Esophagus muscularis mucosa (tissue), 3 donors: ENCODE results near the gene KRTAP5-8.

Experiments used
- POLR2A ChIP-seq: fragments of 450-650 bp; IDR thresholded peaks from one replicate; pipeline ENCODE4 v1.6.1; 2017; ENCODE audit warnings: antibody characterized with exemption, moderate library complexity, mild to moderate bottlenecking, low read depth
- TF ChIP-seq, protein P1 (sequence below), 3 experiments: fragments of 200-600 bp in 2 of 3; fragments of 450-650 bp in 1 of 3; sonication (generic) in 2 of 3; IDR thresholded peaks; one replicate each; pipeline ENCODE4 v1.5.1; 2017 to 2019; ENCODE audit warnings: antibody characterized with exemption in 3 of 3, mild to moderate bottlenecking in 2 of 3, moderate library complexity in 1 of 3

DNA sequence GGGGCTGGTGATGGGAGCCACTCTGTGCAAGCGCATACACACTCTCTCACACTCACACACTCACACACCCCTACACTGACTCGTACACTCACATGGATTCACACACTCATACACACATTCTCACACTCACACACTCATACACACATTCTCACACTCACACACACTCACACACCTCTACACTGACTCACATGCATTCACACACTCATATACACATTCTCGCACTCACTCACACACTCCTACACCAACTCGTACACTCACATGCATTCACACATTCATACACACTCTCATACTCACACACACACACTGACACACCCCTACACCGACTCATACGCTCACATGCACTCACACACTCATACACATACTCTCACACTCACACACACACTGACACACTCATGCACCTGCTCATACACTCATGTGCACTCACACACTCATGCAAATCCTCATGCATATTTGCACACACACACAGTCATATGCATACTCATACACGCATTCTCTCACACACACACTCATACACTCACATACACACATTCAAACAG lies 39.7 kb downstream of the KRTAP5-8 start:
- no peak for TF ChIP-seq POLR2A
- TF ChIP-seq, protein P1, sequence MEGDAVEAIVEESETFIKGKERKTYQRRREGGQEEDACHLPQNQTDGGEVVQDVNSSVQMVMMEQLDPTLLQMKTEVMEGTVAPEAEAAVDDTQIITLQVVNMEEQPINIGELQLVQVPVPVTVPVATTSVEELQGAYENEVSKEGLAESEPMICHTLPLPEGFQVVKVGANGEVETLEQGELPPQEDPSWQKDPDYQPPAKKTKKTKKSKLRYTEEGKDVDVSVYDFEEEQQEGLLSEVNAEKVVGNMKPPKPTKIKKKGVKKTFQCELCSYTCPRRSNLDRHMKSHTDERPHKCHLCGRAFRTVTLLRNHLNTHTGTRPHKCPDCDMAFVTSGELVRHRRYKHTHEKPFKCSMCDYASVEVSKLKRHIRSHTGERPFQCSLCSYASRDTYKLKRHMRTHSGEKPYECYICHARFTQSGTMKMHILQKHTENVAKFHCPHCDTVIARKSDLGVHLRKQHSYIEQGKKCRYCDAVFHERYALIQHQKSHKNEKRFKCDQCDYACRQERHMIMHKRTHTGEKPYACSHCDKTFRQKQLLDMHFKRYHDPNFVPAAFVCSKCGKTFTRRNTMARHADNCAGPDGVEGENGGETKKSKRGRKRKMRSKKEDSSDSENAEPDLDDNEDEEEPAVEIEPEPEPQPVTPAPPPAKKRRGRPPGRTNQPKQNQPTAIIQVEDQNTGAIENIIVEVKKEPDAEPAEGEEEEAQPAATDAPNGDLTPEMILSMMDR (IDR thresholded peaks at IDR 0.05) = no peak
